Calu3 (cell line): ENCODE measurements around the gene WDR88. TPM values are rescaled to one million over a fixed set of nuclear protein-coding genes. Genes with fewer than 3 reads are reported as not detected.

Experiments
- BruUV-seq: library from RNA; stranded (reverse); fragments of 400-500 nt; replicated peaks from 2 replicates; lab custom pipeline; 2021; lab: Mats Ljungman, UMichigan
- CTCF ChIA-PET: fragments of 300-600 bp; sonication (Branson Sonifier 250); formaldehyde crosslinking; loops from one replicate; lab custom pipeline; 2022; ENCODE audit warnings: antibody characterized with exemption; lab: Charles Lee
- DNase-seq: peaks from one replicate; pipeline ENCODE4 v3.0.0; 2022
- H3K27ac Mint-ChIP-seq: one replicate; pipeline ENCODE4 v1.8.0; 2022; ENCODE audit warnings: mixed read lengths; ENCODE audit not compliant: unreplicated experiment
- H3K27me3 Mint-ChIP-seq: one replicate; pipeline ENCODE4 v1.8.0; 2022; ENCODE audit warnings: mixed read lengths; ENCODE audit not compliant: unreplicated experiment
- H3K36me3 Mint-ChIP-seq: one replicate; pipeline ENCODE4 v1.8.0; 2022; ENCODE audit warnings: mild to moderate bottlenecking, moderate library complexity, mixed read lengths; ENCODE audit not compliant: insufficient read depth, unreplicated experiment
- H3K4me1 Mint-ChIP-seq: one replicate; pipeline ENCODE4 v1.8.0; 2022; ENCODE audit warnings: mild to moderate bottlenecking, low read depth, mixed read lengths; ENCODE audit not compliant: unreplicated experiment
- H3K4me3 Mint-ChIP-seq: one replicate; pipeline ENCODE4 v1.8.0; 2022; ENCODE audit warnings: mild to moderate bottlenecking, low read depth, moderate library complexity, mixed read lengths; ENCODE audit not compliant: unreplicated experiment
- H3K9me3 Mint-ChIP-seq: one replicate; pipeline ENCODE4 v1.8.0; 2022; ENCODE audit warnings: low read depth, mixed read lengths; ENCODE audit not compliant: unreplicated experiment
- intact Hi-C: fragments of 100-400 bp; cut with micrococcal nuclease; formaldehyde crosslinking; loops from one replicate; pipeline ENCODE4 v1.10.0; 2022; ENCODE audit not compliant: unreplicated experiment
- total RNA-seq: library from RNA; stranded (reverse); gene quantifications from 2 replicates; pipeline ENCODE4 v1.2.3, GENCODE V29; 2022
- TF ChIP-seq, protein P1 (sequence below): fragments of 200-600 bp; IDR thresholded peaks from one replicate; pipeline ENCODE4 v1.8.0; 2022; ENCODE audit warnings: antibody characterized with exemption; ENCODE audit not compliant: unreplicated experiment

WDR88 gene
- total RNA-seq, 1 experiment from 2014 or later = not detected

DNA sequence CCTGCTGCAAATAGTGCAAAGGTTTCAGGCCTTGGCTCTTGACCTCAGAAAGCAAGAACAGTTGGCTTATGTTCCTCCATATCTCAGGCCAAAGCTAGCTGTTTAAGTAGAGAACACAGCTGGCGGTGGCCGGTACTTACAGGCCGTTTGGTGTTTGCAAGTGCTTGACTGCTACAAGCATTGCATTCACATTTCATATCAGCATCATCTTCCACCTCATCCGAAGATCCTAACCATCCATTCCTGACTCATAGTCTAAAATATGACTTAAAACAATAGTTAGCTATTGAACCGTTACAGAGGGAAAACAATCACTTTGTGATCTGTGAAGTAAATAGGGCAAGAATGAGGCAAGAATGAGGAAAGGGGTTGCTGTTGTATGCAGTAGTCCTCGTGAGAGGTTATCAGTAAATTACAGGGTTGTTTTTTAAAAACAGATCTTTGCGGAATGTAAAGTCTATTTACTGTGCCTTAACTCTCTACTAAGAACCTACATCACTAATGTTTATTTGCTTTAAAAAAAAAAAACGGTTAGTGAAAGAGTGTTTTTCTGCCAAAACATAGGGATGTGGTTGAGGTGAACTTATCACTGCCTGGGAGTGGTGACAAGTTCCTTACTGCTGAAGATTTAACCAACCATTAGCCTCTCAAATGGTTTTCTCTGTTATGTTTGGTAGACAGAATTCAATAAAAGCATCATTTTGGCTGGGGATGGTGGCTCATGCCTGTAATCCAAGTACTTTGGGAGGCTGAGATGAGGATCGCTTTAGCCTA is 21.6 kb upstream of the WDR88 start:
- BruUV-seq = no TSS peak
- no peak for DNase-seq
- intact Hi-C loops = loop anchor here (5.0 kb wide), 1 partner anchor 33 kb away; no protein-coding TSS in a partner anchor
- TF ChIP-seq, protein P1, sequence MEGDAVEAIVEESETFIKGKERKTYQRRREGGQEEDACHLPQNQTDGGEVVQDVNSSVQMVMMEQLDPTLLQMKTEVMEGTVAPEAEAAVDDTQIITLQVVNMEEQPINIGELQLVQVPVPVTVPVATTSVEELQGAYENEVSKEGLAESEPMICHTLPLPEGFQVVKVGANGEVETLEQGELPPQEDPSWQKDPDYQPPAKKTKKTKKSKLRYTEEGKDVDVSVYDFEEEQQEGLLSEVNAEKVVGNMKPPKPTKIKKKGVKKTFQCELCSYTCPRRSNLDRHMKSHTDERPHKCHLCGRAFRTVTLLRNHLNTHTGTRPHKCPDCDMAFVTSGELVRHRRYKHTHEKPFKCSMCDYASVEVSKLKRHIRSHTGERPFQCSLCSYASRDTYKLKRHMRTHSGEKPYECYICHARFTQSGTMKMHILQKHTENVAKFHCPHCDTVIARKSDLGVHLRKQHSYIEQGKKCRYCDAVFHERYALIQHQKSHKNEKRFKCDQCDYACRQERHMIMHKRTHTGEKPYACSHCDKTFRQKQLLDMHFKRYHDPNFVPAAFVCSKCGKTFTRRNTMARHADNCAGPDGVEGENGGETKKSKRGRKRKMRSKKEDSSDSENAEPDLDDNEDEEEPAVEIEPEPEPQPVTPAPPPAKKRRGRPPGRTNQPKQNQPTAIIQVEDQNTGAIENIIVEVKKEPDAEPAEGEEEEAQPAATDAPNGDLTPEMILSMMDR = no peak
- CTCF ChIA-PET = interaction anchor here (0.7 kb wide), 2 partner anchors 101 to 917 kb away, joined by 3 read pairs; no protein-coding TSS in a partner anchor
- H3K27me3 Mint-ChIP-seq = no peaks in the 10 kb centered on the region
- H3K9me3 Mint-ChIP-seq = no peaks in the 10 kb centered on the region
- H3K4me1 Mint-ChIP-seq = peaks cover 22% of the 10 kb centered on the region
- H3K36me3 Mint-ChIP-seq = peaks cover 52% of the 10 kb centered on the region
- no peak overlapping the region for H3K27ac Mint-ChIP-seq
- H3K4me3 Mint-ChIP-seq = no peak overlapping the region

DNA sequence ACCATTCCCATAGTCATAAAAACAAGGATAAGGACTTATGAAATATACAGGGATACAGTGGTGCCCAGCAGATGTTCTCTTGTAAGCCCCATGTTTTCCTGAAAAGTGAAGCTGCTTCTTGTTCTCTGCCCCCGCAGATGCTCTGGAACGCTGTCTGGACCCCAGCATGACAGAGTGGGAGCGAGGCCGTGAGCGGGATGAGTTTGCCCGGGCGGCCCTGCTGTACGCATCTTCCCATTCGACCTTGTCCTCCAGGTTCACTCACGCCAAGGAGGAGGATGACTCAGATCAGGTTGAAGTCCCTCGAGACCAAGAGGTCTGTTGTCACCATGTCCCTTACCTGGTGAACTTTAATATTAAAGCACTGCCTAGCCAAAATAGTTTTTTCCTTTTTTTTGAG is 20.3 kb upstream of the WDR88 start:
- H3K4me1 Mint-ChIP-seq = peaks cover 22% of the 10 kb centered on the region
- TF ChIP-seq, protein P1 = no peak
- peaks cover 50% of the 10 kb centered on the region for H3K36me3 Mint-ChIP-seq
- no TSS peak for BruUV-seq
- no peak overlapping the region for H3K4me3 Mint-ChIP-seq
- no peaks in the 10 kb centered on the region for H3K9me3 Mint-ChIP-seq
- no peak overlapping the region for H3K27ac Mint-ChIP-seq
- no peaks in the 10 kb centered on the region for H3K27me3 Mint-ChIP-seq
- intact Hi-C loops = loop anchor here (5.0 kb wide), 1 partner anchor 34 kb away; no protein-coding TSS in a partner anchor
- CTCF ChIA-PET = no interaction called here
- DNase-seq = no peak

- CTCF ChIA-PET = interaction anchor here (0.5 kb wide), 1 partner anchor 32 kb away, joined by 3 read pairs; no protein-coding TSS in a partner anchor
- no TSS peak for BruUV-seq
- H3K9me3 Mint-ChIP-seq = no peaks in the 10 kb centered on the region
- H3K27me3 Mint-ChIP-seq = no peaks in the 10 kb centered on the region
- H3K4me1 Mint-ChIP-seq = peaks cover 30% of the 10 kb centered on the region
- peak; percentile 59 for DNase-seq
- TF ChIP-seq, protein P1 = no peak
- intact Hi-C loops = loop anchor here (5.0 kb wide), 1 partner anchor 37 kb away; no protein-coding TSS in a partner anchor
- peak overlapping the region; percentile 12 for H3K27ac Mint-ChIP-seq
- H3K36me3 Mint-ChIP-seq = peaks cover 52% of the 10 kb centered on the region
- H3K4me3 Mint-ChIP-seq = no peak overlapping the region
Measured at GRCh38 chr19:33114312-33114711, 17.6 kb upstream of the WDR88 start.

- Mint-ChIP-seq H3K36me3 (peaks cover 39% of the 10 kb centered on the region), H3K27ac (no peak overlapping the region), H3K27me3 (no peaks in the 10 kb centered on the region), H3K4me1 (peaks cover 21% of the 10 kb centered on the region), H3K9me3 (no peaks in the 10 kb centered on the region), H3K4me3 (no peak overlapping the region)
- intact Hi-C loops = no loop called here
- TF ChIP-seq, protein P1 = no peak
- no TSS peak for BruUV-seq
- no peak for DNase-seq
- CTCF ChIA-PET = interaction anchor here (2.3 kb wide), 1 partner anchor 141 kb away, joined by 8 read pairs; no protein-coding TSS in a partner anchor
Measured at GRCh38 chr19:33117501-33117900, 14.4 kb upstream of the WDR88 start.
